ENCODE data around the gene HAPLN2. TPM values are rescaled to one million over a fixed set of nuclear protein-coding genes. Genes with fewer than 3 reads are reported as not detected.

The HAPLN2 gene
- total RNA-seq, 4 donors from 2014 or later: 1.5 to 1.7 TPM; not detected in 2

DNA sequence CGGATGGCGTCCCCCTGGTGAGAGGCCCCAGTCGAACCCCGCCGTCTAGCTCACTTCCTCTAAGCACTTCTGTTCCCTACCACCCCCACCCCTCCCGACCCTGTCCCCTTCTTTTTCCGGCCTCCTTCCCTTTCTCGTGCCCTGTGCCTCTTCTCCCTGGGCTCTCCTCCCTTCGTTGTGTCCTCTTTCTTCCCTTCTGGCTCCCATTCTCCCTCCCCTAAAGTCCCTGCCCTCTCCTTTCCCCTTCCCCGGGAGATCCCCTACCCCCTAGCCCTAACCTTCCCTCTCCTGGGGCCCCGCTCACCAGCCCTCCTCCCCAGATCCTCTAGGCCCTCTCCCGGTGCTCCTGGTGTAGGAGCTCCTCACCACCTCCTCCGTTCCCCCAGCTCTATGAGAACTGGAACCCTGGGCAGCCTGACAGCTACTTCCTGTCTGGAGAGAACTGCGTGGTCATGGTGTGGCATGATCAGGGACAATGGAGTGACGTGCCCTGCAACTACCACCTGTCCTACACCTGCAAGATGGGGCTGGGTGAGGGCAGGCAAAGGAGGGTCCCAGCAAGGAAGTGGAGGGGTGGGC, 38.6 kb downstream of the HAPLN2 start:
- TF ChIP-seq, protein P1, sequence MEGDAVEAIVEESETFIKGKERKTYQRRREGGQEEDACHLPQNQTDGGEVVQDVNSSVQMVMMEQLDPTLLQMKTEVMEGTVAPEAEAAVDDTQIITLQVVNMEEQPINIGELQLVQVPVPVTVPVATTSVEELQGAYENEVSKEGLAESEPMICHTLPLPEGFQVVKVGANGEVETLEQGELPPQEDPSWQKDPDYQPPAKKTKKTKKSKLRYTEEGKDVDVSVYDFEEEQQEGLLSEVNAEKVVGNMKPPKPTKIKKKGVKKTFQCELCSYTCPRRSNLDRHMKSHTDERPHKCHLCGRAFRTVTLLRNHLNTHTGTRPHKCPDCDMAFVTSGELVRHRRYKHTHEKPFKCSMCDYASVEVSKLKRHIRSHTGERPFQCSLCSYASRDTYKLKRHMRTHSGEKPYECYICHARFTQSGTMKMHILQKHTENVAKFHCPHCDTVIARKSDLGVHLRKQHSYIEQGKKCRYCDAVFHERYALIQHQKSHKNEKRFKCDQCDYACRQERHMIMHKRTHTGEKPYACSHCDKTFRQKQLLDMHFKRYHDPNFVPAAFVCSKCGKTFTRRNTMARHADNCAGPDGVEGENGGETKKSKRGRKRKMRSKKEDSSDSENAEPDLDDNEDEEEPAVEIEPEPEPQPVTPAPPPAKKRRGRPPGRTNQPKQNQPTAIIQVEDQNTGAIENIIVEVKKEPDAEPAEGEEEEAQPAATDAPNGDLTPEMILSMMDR (IDR thresholded peaks at IDR 0.05; ENCODE audit: low read depth): no peak

DNA sequence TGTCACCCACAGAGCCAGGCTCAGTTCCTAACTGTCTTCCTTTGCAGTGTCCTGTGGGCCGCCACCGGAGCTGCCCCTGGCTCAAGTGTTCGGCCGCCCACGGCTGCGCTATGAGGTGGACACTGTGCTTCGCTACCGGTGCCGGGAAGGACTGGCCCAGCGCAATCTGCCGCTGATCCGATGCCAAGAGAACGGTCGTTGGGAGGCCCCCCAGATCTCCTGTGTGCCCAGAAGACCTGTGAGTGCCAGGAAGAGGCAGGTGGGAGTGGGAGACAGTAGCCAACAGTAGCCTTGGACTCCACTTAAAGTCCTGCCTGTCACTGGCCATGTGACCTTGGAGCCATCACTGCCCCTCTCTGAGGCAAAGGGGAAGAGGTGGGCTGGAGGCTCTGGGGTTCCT, 39.3 kb downstream of the HAPLN2 start:
- TF ChIP-seq, protein P1 (IDR thresholded peaks at IDR 0.05; ENCODE audit: low read depth): no peak

DNA sequence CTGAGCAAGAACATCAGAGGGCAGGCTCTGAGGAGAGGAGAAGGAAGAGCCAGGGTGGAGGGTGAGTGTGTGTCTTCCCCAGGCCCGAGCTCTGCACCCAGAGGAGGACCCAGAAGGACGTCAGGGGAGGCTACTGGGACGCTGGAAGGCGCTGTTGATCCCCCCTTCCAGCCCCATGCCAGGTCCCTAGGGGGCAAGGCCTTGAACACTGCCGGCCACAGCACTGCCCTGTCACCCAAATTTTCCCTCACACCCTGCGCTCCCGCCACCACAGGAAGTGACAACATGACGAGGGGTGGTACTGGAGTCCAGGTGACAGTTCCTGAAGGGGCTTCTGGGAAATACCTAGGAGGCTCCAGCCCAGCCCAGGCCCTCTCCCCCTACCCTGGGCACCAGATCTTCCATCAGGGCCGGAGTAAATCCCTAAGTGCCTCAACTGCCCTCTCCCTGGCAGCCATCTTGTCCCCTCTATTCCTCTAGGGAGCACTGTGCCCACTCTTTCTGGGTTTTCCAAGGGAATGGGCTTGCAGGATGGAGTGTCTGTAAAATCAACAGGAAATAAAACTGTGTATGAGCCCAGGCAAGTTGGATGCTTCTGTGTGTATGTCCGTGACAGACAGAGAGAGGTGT, 39.8 kb downstream of the HAPLN2 start:
- TF ChIP-seq, protein P1 (IDR thresholded peaks at IDR 0.05; ENCODE audit: low read depth): no peak

DNA sequence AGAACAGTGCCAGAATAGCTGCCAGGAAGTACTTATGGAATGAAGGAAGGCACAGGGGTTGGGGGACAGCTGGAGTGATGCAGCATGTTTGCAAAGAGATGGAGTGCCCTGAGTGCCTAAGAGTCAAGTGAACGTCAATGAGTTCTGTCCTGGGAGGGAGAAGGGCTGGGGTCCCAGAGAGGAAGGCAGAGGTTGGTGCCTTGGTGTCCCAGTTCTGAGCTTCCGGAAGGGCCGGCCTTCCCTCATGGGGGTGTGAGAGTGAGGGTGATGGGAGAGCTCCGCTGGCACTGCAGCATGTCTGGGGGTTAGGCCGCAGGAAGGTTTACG, 40.4 kb downstream of the HAPLN2 start:
- TF ChIP-seq, protein P1 (IDR thresholded peaks at IDR 0.05; ENCODE audit: low read depth): no peak

DNA sequence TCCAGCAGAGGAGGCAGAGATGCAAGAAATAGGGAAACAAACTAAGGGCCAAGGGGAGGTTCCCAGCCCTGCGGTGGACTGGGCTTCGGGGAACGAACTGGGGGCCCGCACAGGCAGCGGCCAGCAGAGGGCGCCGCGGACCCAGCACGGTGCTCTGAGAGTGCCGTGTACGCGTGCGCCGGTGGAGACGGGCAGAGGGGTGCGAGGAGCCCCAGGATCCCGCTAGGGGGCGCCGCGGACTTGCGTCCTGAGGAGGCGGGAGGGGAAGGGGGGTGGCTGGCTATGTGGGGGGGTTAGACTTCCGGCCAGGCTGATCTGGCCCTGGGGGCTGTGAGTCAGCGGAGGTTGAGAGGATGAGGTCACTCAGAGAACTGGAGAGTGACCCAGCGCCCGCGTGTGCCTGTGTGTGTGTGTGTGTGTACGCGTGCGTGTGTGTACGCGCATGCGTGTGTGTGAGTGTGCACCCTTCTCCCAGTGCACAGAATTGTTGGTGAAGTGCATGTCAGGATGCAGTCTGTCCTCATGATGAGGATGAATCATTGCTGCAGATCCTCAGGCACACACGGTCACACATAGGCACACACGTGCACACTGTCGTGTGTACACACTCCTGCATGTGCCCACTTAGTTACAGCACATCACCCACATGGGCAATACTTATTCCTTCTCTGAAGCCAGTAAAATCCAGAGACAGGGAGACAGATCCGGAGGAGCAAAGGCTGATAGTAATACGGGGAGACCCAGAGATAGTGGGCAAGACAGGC, 41.0 kb downstream of the HAPLN2 start:
- TF ChIP-seq, protein P1 (IDR thresholded peaks at IDR 0.05; ENCODE audit: low read depth): no peak

DNA sequence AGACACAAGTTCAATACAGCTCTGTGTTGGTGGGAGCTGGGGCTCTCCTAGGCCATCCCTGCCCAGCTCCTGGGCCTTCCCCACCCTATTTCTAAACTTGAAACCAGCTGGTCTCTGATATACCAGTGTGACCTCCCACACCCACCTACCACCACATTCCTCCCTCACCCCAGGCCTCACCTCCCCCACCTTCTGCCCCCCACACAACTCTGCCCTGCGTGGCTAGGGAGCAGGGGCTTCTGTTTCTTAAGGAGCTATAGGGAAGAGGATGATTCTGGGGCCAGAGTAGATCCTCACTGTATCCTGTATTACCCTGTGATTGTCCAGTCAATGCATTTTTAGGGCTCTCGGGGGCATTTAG, 41.5 kb downstream of the HAPLN2 start:
- TF ChIP-seq, protein P1 (IDR thresholded peaks at IDR 0.05; ENCODE audit: low read depth): no peak

DNA sequence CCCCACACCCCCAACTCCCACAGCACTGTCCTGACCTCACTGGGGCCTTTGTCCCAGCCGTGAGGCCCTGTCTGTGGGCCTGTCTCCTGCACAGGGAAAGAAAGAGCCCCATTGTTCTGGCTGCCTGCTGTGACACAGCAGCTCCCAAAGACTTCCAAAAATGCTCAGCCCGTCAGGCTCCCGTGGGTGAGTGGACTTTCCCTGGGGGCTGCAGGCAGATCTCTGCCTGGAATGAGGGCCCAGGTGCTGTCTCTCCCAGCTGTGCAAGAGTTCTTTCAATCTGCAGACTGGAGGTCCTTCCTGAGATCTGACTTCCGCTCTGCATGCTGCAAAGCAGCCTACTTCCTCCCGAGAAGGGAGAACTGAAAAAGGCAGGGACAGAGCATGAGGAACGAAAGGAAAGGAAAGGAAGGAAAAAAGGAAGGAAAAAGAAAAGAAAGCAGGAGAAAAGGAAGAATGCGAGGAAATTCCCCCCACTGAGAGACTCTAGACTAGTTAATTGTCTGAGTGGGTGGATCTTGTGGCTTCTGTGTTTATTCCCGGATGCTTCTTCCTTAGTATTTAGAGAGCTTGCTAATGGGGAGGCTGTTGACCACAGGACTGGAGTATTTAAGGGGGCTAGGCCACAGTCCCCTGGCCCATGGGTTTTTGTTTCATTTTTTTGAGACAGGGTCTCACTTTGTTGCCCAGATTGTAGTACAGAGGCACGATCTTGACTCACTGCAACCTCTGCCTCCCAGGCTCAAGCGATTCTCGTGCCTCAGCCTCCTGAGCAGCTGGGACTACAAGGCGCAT, 43.0 kb downstream of the HAPLN2 start:
- TF ChIP-seq, protein P1 (IDR thresholded peaks at IDR 0.05; ENCODE audit: low read depth): no peak

Measured in subcutaneous adipose tissue (tissue), 4 donors.